T-helper 17 cell (primary cell): ENCODE results near the gene NKD2. TPM values are rescaled to one million over a fixed set of nuclear protein-coding genes. Genes with fewer than 3 reads are reported as not detected.
"Not testable (repeated sequence)": the region's sequence is repeated elsewhere in the genome, so short reads cannot be mapped to it uniquely, and the experiment has no call there.

Source experiments
- ATAC-seq: fragments of 150-1000 bp; cut with Tn5 transposase; 2 replicates; pipeline ENCODE4 v1.10.0; 2021; ENCODE audit warnings: mild to moderate bottlenecking, moderate library complexity
- DNase-seq, 3 donors: peaks; one replicate each; pipeline versions ENCODE4 v3.0.0 to v3.0.0-alpha.2; 2020 to 2021
- H3K9me3 ChIP-seq: one replicate; pipeline ENCODE4 v1.7.0; 2013; ENCODE audit warnings: low read length, mild to moderate bottlenecking; ENCODE audit not compliant: control insufficient read depth, poor library complexity, severe bottlenecking
- H3K27ac Mint-ChIP-seq: one replicate; pipeline ENCODE4 v1.8.0; 2022; ENCODE audit warnings: mild to moderate bottlenecking, moderate library complexity, mixed read lengths
- H3K27me3 Mint-ChIP-seq: one replicate; pipeline ENCODE4 v1.8.0; 2022; ENCODE audit warnings: mixed read lengths
- H3K36me3 Mint-ChIP-seq: one replicate; pipeline ENCODE4 v1.8.0; 2022; ENCODE audit warnings: low read depth, mixed read lengths
- H3K4me1 Mint-ChIP-seq: one replicate; pipeline ENCODE4 v1.8.0; 2022; ENCODE audit warnings: mild to moderate bottlenecking, mixed read lengths
- H3K4me3 Mint-ChIP-seq: one replicate; pipeline ENCODE4 v1.8.0; 2022; ENCODE audit warnings: mild to moderate bottlenecking, moderate library complexity, mixed read lengths
- total RNA-seq, 4 donors: library from RNA in 2 of 4; stranded (reverse) in 2 of 4; gene quantifications; one replicate each; pipeline ENCODE4 v1.2.3 and lab custom pipeline; 2022 to 2026

NKD2 gene
- total RNA-seq, 2 donors from 2014 or later, result not detected

DNA sequence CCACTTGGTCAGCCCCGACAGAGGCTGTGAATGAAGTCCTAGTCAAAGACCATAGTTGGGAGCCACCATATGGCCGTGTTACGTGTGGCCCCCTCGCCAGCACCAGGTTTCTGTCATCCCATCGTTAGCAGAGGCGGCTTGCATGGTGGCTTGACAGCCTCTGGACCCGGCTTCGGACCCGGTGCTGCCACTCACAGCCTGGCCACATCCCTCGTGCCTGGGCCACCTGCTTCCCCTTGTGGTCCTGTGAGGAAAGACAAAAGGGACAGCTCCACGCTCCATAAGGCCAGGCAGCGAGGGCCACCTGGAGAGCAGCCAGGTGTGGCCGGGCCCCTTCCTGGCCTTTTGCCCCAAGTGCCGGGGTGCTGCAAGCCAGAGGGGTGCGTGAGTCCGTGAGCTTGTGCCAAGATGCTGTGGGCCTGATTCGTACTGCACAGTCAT, 6.2 kb downstream of the NKD2 start:
- Mint-ChIP-seq H3K36me3 (no peaks in the 10 kb centered on the region), H3K27me3 (peaks cover 33% of the 10 kb centered on the region), H3K4me1 (peaks cover 6% of the 10 kb centered on the region), H3K27ac (no peak overlapping the region), H3K4me3 (no peak overlapping the region)
- ATAC-seq (no peak), DNase-seq (no peak)
- H3K9me3 ChIP-seq, result no peaks in the 10 kb centered on the region

DNA sequence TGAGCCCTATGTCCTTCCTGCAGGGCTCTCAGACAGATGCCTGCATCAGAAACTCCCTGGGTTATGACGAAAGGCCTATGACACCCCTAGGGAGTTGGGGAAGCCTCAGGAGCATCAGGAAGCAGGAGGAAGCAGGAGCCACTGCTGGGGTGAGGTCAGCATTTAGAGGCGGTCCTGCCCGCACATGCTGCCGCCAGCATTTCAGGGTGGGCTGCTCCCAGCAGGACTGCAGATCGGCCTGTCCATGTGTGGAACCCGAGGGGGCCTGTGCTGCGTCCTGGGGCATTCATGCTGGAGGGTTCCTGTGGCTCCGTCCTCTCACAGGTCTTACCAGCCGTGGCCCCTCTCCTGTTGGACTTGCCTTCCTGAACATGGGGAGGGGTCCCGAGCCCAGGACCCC, 6.9 kb downstream of the NKD2 start:
- H3K9me3 ChIP-seq, result no peaks in the 10 kb centered on the region
- H3K36me3 Mint-ChIP-seq, result no peaks in the 10 kb centered on the region
- no peak for DNase-seq
- no peak for ATAC-seq
- H3K27ac Mint-ChIP-seq, result no peak overlapping the region
- peaks cover 26% of the 10 kb centered on the region for H3K27me3 Mint-ChIP-seq
- no peak overlapping the region for H3K4me3 Mint-ChIP-seq
- peaks cover 5% of the 10 kb centered on the region for H3K4me1 Mint-ChIP-seq

DNA sequence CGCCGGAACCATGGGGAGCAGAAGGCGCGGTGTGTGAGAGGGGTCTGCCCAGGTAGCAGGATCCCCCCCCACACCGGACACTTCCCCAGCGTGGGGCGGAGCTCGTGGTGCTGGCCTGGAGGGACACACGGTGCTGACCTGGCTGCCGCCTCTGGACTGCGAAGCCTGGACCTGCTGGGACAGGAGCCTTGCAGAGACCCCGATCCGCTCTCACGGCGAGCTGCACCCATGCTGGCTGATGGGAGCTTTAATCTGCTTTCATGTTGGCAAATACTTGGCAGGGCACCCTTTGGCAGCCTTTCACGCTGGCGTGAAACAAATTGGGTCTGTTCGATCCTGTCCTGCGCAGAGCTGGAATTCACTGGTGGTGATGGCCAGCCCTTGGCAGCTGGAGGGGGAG, 7.4 kb downstream of the NKD2 start:
- no peaks in the 10 kb centered on the region for H3K36me3 Mint-ChIP-seq
- H3K9me3 ChIP-seq, result no peaks in the 10 kb centered on the region
- no peak overlapping the region for H3K27ac Mint-ChIP-seq
- ATAC-seq, result no peak
- peaks cover 5% of the 10 kb centered on the region for H3K4me1 Mint-ChIP-seq
- H3K27me3 Mint-ChIP-seq, result peaks cover 20% of the 10 kb centered on the region
- no peak overlapping the region for H3K4me3 Mint-ChIP-seq
- DNase-seq, result no peak

DNA sequence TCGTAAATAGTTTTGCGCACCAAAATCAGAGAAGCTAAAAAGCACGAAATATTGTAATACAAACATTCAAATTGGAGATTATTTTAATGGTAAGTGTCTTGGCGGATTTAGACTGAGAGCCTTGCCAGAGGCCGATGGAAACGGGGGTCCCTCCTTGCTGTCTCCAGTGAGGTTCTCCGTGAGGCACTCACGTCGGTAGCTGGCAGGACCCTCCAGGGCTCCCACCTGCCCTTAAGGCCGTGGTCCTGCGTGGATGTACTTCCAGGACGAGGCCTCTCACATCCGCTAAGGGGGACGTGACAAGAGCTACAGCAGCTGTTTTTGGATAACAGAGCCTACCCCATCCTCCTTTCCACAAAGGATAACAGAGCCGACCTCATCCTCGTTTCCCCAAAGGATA, 7.9 kb downstream of the NKD2 start:
- no peak for ATAC-seq
- H3K27ac Mint-ChIP-seq, result no peak overlapping the region

DNA sequence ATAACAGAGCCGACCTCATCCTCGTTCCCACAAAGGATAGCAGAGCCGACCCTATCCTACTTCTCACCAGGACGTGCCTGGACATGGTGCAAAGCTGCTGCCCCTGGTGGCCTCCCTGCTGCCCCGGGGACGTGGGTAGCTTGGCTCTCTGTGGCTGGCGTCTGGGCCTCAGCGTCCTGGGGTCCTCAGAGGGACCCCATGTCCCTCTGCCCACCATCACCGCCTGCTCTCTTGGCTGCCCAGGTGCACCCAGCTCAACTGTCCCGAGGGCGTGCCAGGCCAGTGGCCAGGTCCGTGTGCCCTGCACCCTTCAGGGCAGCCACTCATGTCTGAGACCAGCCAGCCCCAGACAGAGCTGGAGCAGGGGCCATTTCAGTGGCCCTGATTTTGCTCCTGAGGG, 8.5 kb downstream of the NKD2 start:
- H3K9me3 ChIP-seq, result no peaks in the 10 kb centered on the region
- DNase-seq, result no peak
- peaks cover 11% of the 10 kb centered on the region for H3K27me3 Mint-ChIP-seq
- ATAC-seq, result no peak
- no peaks in the 10 kb centered on the region for H3K4me1 Mint-ChIP-seq
- no peak overlapping the region for H3K4me3 Mint-ChIP-seq
- H3K27ac Mint-ChIP-seq, result no peak overlapping the region
- H3K36me3 Mint-ChIP-seq, result no peaks in the 10 kb centered on the region

More for the DNA sequence above, 7.9 kb downstream of the NKD2 start:
- Mint-ChIP-seq H3K4me1 (peaks cover under 1% of the 10 kb centered on the region), H3K36me3 (no peaks in the 10 kb centered on the region), H3K4me3 (no peak overlapping the region), H3K27me3 (peaks cover 16% of the 10 kb centered on the region)
- H3K9me3 ChIP-seq, result no peaks in the 10 kb centered on the region
- DNase-seq, result no peak

DNA sequence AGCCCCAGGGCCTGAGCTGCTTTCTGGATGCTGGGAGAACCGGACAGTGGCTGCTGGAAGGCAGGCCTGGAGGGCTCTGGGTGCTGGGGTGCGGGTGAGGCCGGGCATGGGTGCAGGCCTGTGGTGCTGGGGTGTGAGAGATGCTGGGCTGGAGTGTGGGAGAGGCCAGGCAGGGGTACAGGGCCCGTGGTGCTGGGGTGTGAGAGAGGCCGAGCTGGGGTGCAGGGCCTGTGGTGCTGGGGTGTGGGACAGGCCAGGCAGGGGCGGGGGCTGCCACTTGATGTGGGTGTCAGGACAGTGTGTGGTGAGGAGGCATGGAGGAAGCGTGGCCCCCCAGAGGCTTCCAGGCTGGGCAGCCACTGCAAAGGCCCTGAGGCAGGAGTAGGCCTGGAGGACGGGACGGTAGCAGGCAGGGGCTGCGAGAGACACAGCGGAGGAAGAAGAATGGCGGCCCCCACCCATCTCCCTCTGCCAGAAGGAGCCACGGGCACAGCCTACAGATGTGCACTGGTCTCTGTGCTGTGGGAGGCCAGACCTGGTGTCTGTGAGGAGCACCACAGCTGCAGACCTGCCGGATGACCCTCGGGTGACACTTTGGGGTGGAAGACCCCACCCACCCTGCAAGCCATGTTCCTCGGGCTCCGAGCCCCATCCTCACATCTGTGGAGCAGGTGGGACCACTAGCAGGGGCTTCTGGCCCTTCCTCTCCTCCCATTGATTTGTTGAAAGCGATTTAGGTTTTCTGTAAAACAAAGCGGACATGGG, 9.3 kb downstream of the NKD2 start:
- no peak for DNase-seq
- Mint-ChIP-seq H3K27ac (no peak overlapping the region), H3K36me3 (no peaks in the 10 kb centered on the region), H3K4me1 (no peaks in the 10 kb centered on the region), H3K4me3 (no peak overlapping the region), H3K27me3 (peaks cover 6% of the 10 kb centered on the region)
- H3K9me3 ChIP-seq, result no peaks in the 10 kb centered on the region
- no peak for ATAC-seq

DNA sequence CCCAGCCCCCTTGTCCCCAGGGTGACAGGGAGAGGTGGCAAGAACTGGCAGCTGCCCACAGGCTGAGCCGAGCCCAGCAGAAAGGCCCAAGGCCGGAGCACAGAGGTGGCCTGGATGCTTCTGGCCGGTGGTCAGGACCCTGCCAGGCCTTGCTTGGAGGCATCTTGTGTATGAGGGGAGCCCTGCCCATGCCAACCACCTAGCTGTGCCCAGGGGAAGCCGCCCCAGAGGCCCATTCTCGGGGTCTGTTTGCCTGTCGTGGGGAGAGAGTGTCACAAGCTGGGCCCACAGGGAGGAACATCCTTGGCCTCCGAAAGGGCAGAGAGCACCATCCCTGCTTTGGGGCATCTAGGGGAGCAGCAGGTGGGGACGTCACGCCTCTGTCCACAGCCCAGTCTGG, 10.0 kb downstream of the NKD2 start:
- no peaks in the 10 kb centered on the region for H3K9me3 ChIP-seq
- Mint-ChIP-seq H3K36me3 (no peaks in the 10 kb centered on the region), H3K4me1 (no peaks in the 10 kb centered on the region), H3K4me3 (no peak overlapping the region), H3K27me3 (peaks cover 6% of the 10 kb centered on the region), H3K27ac (no peak overlapping the region)
- ATAC-seq (no peak), DNase-seq (no peak)

DNA sequence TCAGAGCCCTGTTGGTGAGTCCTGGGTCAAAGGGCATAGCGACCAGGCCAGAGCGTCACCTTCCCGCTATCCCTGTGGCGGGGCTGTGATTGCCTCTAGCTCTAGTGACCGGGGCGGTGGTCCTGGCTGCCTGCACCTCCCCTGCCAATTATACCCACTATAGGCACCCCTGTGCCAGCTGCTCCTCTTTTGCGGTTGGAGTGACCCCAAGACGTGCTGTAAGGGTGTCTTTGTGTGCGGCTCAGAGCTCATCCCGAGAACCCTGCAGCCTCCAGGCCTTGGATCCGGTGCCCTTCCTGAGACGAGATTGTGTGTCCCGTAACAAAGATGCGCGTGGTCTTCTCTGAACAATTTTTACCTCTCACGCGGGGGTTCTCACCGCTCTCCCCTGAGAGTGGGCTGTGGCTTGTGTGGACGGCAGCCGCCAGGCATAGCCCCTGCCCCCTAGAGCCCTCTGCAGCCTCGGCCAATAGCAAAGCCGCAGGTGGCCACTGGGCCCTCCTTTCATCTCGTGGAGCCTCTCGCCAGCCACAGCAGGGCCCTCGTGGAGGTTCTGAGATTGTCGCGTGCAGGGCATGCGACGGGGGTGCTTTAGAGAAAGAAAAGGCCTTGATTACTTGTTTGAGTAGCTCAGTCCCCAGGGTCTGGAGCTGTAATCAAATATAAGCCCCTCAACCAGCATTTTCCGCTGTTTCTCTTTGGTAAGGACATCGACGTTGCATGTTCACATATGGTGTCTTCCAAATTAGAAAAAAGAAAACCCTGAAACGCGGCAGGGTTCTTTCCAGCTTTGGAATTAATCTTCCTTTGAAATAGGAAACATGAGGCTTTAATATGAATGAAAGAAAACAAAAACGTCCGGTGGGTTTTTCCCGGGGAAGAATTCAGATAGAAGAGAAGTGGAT, 10.7 kb downstream of the NKD2 start:
- Mint-ChIP-seq H3K4me1 (no peaks in the 10 kb centered on the region), H3K36me3 (no peaks in the 10 kb centered on the region), H3K4me3 (no peak overlapping the region), H3K27me3 (peaks cover 6% of the 10 kb centered on the region), H3K27ac (no peak overlapping the region)
- ATAC-seq (no peak), DNase-seq (no peak)
- H3K9me3 ChIP-seq, result no peaks in the 10 kb centered on the region

DNA sequence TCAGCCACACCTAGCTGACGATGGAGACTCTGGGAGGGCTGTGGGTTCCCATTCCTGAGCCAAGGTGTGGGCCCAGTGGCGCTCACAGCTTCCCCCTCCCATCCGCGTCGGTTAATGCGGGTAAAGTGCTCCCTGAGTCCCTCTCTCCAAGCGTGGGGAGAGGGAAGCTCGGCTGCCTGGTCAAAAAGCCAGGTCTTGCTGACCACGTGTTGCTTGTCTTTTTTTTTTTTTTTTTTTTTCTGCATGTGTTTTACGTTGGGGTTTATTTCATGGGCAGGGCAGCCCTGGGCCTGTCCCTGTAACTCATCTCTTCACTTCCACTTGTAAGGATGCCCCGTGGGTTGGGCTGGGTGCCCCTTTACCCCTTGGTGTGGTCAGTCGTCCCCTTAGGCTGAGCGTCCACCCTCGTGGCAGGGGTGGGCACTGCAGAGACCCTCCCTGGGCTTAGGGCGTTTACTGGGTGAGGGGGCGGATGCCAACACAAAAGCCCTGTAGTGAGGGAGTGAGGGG, 11.9 kb downstream of the NKD2 start:
- H3K36me3 Mint-ChIP-seq, result no peaks in the 10 kb centered on the region
- no peak for DNase-seq
- H3K27me3 Mint-ChIP-seq, result peaks cover 6% of the 10 kb centered on the region
- no peaks in the 10 kb centered on the region for H3K9me3 ChIP-seq
- H3K27ac Mint-ChIP-seq, result no peak overlapping the region
- no peaks in the 10 kb centered on the region for H3K4me1 Mint-ChIP-seq
- no peak for ATAC-seq
- no peak overlapping the region for H3K4me3 Mint-ChIP-seq

DNA sequence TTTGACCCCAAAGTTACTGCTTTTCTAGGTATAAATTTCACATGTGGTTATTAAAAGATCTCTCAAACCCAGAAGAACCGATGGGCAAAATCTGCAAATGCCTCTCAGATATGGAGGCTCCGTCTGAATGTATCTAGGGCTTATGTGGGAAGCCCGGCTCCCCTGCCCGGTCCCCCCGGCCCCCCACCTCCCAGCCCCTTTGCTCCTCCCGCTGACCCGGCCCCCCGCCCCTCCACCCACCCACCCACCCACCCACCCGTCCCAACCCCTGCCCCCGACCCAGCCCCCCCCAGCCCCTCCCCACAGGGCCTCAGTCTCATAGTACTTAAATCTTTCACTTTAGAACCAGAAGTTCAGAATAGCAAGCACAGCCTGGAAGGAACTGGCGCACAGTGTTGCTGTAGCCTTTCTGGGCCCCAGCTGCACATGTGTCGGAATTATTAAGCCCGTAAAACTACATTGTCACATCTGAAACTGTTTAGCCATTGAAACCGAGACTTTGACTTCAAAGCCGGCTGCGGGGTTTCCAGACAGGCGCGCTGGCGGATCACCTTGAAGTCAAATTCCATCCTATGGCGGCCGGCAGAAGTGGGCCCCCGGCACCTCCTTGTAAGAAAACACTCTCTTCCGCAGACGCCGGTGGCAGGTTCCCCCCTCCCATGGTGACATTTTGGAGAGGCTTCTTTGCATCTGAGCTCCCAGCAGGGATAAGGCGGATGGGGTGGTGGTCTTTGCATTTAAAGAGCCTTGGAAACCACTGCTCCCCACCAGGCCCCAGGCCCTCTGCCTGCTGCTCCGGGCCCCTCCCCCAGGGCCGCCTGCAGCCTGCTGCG, 12.8 kb downstream of the NKD2 start:
- no peaks in the 10 kb centered on the region for H3K4me1 Mint-ChIP-seq
- H3K4me3 Mint-ChIP-seq, result no peak overlapping the region
- peaks cover 3% of the 10 kb centered on the region for H3K27me3 Mint-ChIP-seq
- ATAC-seq (no peak), DNase-seq (no peak)
- H3K36me3 Mint-ChIP-seq, result no peaks in the 10 kb centered on the region
- H3K27ac Mint-ChIP-seq, result no peak overlapping the region
- no peaks in the 10 kb centered on the region for H3K9me3 ChIP-seq

DNA sequence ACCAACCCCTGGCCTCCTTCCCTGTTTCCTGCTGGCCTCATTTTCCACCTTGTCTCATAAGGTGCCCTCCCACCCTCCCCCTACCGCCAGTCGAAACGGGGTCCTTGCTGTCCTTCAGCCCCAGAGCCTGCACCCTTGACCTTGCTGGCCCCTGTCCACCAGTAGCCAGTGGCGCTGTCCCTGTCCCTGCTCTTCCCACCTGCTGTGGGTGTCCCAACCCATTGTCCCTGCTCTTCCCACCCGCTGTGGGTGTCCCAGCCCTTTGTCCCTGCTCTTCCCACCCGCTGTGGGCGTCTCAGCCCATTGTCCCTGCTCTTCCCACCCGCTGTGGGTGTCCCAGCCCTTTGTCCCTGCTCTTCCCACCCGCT, 13.4 kb downstream of the NKD2 start:
- not testable (repeated sequence) for H3K27me3 Mint-ChIP-seq, ATAC-seq, H3K9me3 ChIP-seq, H3K4me1 Mint-ChIP-seq, H3K36me3 Mint-ChIP-seq, H3K27ac Mint-ChIP-seq, DNase-seq, H3K4me3 Mint-ChIP-seq

DNA sequence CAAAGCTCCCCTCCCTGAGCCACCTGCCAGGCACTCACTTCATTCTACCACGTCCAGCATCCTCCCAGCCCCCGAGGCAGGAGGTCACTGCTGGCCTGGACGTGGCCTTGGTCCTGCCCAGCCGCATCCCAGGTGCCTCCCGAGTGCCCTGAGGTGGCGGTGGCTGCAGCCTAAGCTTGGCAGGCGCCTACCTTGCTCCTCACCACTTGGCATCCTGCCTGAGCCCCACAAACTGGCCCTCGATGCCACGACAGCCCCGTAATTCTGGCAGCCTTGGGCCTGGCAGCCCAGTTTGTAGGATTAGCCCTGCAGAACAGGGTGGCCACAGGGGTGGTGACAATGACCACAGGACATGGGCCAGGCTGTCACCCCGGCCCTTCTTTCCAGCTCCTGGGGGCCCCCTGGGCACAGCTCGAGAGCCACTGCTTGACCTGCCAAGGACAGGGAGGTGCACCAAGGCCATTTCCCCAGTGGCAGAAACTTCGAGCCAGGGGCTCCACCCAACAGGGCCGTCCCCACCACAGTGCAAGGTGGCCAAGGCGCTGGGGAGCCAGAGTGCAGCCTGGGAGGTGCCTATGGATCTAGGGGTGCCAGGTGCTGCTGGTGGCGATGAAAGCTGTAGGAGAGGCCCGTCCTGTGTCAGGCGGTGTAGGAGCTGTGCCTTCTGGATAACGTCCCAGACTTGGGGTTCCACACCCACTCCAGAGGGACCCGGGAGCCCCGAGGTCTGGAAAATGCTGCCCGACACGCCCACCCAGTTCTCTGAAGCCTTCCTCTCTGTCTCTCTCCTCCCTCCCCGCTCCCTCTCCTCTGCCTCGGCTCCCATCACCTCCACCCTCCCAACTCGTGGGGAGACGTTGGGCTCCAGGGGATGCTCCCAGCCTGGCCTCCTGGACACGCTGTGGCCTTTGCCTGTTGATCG, 18.4 kb downstream of the NKD2 start:
- DNase-seq (no peak), ATAC-seq (no peak)
- Mint-ChIP-seq H3K36me3 (no peaks in the 10 kb centered on the region), H3K4me3 (no peak overlapping the region), H3K27me3 (no peaks in the 10 kb centered on the region), H3K4me1 (peaks cover 3% of the 10 kb centered on the region), H3K27ac (no peak overlapping the region)
- H3K9me3 ChIP-seq, result no peaks in the 10 kb centered on the region
